ENCODE results near the gene ST8SIA5.

The ST8SIA5 gene

DNA sequence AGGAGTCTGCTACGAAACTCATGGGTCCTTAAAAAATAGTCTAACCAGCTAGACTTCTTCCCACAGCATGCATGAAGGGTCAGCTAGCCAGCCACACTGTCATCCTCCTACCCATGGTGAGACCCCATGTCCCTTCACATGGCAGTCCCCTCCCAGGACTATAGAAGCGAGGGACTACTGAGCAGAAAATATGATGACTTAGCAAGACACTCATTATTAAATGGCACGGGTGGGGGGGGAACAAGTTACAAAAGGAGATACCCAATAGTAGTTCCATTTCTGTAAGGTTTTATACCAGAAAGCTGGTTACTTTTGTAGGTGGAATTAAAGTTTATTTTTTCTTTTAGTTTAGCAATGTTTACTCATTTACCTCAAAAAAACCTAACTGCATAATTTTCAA is 31.5 kb downstream of the ST8SIA5 start (continued):
- TF ChIP-seq, protein P1, sequence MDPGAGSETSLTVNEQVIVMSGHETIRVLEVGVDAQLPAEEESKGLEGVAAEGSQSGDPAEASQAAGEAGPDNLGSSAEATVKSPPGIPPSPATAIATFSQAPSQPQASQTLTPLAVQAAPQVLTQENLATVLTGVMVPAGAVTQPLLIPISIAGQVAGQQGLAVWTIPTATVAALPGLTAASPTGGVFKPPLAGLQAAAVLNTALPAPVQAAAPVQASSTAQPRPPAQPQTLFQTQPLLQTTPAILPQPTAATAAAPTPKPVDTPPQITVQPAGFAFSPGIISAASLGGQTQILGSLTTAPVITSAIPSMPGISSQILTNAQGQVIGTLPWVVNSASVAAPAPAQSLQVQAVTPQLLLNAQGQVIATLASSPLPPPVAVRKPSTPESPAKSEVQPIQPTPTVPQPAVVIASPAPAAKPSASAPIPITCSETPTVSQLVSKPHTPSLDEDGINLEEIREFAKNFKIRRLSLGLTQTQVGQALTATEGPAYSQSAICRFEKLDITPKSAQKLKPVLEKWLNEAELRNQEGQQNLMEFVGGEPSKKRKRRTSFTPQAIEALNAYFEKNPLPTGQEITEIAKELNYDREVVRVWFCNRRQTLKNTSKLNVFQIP (CRISPR knock-in tag; IDR thresholded peaks at IDR 0.05; ENCODE audit: borderline replicate concordance, low read depth), result no peak
- TF ChIP-seq ZFP30 (CRISPR knock-in tag; IDR thresholded peaks at IDR 0.05) (no peak), PPARA (CRISPR knock-in tag; IDR thresholded peaks at IDR 0.05; ENCODE audit: borderline replicate concordance) (no peak), ZC3H10 (CRISPR knock-in tag; IDR thresholded peaks at IDR 0.05) (no peak), ISL1 (CRISPR knock-in tag; IDR thresholded peaks at IDR 0.05) (no peak), SNAI2 (CRISPR knock-in tag; IDR thresholded peaks at IDR 0.05) (no peak), TCF4 (CRISPR knock-in tag; IDR thresholded peaks at IDR 0.05; ENCODE audit: borderline replicate concordance) (no peak), ZFP3 (CRISPR knock-in tag; IDR thresholded peaks at IDR 0.05) (no peak)
- TF ChIP-seq, protein P2, sequence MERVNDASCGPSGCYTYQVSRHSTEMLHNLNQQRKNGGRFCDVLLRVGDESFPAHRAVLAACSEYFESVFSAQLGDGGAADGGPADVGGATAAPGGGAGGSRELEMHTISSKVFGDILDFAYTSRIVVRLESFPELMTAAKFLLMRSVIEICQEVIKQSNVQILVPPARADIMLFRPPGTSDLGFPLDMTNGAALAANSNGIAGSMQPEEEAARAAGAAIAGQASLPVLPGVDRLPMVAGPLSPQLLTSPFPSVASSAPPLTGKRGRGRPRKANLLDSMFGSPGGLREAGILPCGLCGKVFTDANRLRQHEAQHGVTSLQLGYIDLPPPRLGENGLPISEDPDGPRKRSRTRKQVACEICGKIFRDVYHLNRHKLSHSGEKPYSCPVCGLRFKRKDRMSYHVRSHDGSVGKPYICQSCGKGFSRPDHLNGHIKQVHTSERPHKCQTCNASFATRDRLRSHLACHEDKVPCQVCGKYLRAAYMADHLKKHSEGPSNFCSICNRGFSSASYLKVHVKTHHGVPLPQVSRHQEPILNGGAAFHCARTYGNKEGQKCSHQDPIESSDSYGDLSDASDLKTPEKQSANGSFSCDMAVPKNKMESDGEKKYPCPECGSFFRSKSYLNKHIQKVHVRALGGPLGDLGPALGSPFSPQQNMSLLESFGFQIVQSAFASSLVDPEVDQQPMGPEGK (CRISPR knock-in tag; IDR thresholded peaks at IDR 0.05; ENCODE audit: borderline replicate concordance), result no peak

DNA sequence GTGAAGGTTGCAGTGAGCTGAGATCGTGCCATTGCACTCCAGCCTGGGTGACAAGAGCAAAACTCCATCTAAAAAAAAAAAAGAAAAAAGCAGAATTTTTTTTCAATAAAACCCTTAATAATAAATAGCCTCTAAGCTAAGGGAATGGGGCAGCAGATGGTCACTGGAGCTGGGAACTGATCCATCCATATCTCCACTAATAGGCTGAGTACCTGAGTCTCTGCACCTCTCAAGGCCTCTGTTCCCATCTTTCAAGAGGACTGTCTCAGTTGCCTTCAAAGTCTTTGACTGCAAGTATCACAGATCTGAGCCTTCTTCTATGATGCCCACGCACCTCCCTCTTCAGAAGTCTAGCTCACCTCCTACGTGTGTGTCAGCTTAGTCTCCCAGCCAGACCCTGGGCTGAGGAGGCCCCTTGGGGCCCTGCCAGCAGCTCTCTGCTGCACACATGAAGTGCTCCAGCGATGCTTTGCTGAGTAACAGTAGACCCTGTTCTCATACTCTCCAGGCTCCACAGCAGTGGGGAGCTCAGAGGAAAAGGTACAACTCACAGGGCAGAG is 32.9 kb downstream of the ST8SIA5 start:
- ATAC-seq, result no peak
- TF ChIP-seq, protein P3, sequence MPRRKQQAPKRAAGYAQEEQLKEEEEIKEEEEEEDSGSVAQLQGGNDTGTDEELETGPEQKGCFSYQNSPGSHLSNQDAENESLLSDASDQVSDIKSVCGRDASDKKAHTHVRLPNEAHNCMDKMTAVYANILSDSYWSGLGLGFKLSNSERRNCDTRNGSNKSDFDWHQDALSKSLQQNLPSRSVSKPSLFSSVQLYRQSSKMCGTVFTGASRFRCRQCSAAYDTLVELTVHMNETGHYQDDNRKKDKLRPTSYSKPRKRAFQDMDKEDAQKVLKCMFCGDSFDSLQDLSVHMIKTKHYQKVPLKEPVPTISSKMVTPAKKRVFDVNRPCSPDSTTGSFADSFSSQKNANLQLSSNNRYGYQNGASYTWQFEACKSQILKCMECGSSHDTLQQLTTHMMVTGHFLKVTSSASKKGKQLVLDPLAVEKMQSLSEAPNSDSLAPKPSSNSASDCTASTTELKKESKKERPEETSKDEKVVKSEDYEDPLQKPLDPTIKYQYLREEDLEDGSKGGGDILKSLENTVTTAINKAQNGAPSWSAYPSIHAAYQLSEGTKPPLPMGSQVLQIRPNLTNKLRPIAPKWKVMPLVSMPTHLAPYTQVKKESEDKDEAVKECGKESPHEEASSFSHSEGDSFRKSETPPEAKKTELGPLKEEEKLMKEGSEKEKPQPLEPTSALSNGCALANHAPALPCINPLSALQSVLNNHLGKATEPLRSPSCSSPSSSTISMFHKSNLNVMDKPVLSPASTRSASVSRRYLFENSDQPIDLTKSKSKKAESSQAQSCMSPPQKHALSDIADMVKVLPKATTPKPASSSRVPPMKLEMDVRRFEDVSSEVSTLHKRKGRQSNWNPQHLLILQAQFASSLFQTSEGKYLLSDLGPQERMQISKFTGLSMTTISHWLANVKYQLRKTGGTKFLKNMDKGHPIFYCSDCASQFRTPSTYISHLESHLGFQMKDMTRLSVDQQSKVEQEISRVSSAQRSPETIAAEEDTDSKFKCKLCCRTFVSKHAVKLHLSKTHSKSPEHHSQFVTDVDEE (CRISPR knock-in tag; IDR thresholded peaks at IDR 0.05), result no peak
- TF ChIP-seq ZFP30 (CRISPR knock-in tag; IDR thresholded peaks at IDR 0.05) (no peak), CSDC2 (CRISPR knock-in tag; IDR thresholded peaks at IDR 0.05) (no peak), SNAI2 (CRISPR knock-in tag; IDR thresholded peaks at IDR 0.05) (no peak), OSR1 (CRISPR knock-in tag; IDR thresholded peaks at IDR 0.05) (no peak), ZFP3 (CRISPR knock-in tag; IDR thresholded peaks at IDR 0.05) (no peak), ZC3H10 (CRISPR knock-in tag; IDR thresholded peaks at IDR 0.05) (no peak), RARB (CRISPR knock-in tag; IDR thresholded peaks at IDR 0.05) (no peak), BACH2 (CRISPR knock-in tag; IDR thresholded peaks at IDR 0.05; ENCODE audit: borderline replicate concordance) (no peak), TCF4 (CRISPR knock-in tag; IDR thresholded peaks at IDR 0.05; ENCODE audit: borderline replicate concordance) (no peak), ESRRG (CRISPR knock-in tag; IDR thresholded peaks at IDR 0.05) (no peak), GLIS3 (CRISPR knock-in tag; IDR thresholded peaks at IDR 0.05) (no peak), TOX (CRISPR knock-in tag; IDR thresholded peaks at IDR 0.05; ENCODE audit: borderline replicate concordance) (no peak)
- TF ChIP-seq, protein P1 (CRISPR knock-in tag; IDR thresholded peaks at IDR 0.05; ENCODE audit: borderline replicate concordance, low read depth), result no peak
- TF ChIP-seq, protein P4, sequence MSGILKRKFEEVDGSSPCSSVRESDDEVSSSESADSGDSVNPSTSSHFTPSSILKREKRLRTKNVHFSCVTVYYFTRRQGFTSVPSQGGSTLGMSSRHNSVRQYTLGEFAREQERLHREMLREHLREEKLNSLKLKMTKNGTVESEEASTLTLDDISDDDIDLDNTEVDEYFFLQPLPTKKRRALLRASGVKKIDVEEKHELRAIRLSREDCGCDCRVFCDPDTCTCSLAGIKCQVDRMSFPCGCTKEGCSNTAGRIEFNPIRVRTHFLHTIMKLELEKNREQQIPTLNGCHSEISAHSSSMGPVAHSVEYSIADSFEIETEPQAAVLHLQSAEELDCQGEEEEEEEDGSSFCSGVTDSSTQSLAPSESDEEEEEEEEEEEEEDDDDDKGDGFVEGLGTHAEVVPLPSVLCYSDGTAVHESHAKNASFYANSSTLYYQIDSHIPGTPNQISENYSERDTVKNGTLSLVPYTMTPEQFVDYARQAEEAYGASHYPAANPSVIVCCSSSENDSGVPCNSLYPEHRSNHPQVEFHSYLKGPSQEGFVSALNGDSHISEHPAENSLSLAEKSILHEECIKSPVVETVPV (CRISPR knock-in tag; IDR thresholded peaks at IDR 0.05), result no peak

DNA sequence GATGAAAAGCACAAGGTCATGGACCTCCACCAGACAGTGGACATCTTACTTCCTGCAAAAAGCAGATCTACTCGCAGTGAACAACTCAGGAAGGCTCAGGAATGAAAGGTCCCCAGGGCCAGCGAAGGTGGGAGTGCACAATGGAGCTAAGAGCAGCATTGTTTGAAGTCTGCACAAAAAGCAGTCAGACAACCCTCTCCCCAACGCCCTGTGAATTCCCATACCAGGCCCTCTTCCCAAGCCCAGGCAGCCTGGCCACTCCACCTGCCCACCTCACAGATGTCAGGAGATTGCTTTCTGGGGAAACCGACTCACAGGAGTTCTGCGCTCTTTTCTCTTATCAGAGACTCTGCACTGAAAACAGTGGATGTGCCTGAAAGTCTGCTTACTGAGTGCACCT is 34.8 kb downstream of the ST8SIA5 start:
- TF ChIP-seq, protein P5, sequence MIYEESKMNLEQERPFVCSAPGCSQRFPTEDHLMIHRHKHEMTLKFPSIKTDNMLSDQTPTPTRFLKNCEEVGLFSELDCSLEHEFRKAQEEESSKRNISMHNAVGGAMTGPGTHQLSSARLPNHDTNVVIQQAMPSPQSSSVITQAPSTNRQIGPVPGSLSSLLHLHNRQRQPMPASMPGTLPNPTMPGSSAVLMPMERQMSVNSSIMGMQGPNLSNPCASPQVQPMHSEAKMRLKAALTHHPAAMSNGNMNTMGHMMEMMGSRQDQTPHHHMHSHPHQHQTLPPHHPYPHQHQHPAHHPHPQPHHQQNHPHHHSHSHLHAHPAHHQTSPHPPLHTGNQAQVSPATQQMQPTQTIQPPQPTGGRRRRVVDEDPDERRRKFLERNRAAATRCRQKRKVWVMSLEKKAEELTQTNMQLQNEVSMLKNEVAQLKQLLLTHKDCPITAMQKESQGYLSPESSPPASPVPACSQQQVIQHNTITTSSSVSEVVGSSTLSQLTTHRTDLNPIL (CRISPR knock-in tag; IDR thresholded peaks at IDR 0.05; ENCODE audit: low read depth), result no peak
- TF ChIP-seq GLIS3 (CRISPR knock-in tag; IDR thresholded peaks at IDR 0.05), result no peak
- TF ChIP-seq, protein P2 (CRISPR knock-in tag; IDR thresholded peaks at IDR 0.05; ENCODE audit: borderline replicate concordance), result no peak
- TF ChIP-seq SNAI2 (CRISPR knock-in tag; IDR thresholded peaks at IDR 0.05), result no peak
- no peak for TF ChIP-seq RARB (CRISPR knock-in tag; IDR thresholded peaks at IDR 0.05)
- no peak for TF ChIP-seq ZFP30 (CRISPR knock-in tag; IDR thresholded peaks at IDR 0.05)
- no peak for TF ChIP-seq TOX (CRISPR knock-in tag; IDR thresholded peaks at IDR 0.05; ENCODE audit: borderline replicate concordance)
- ATAC-seq, result no peak

All from SK-N-SH treated with all-trans-retinoic acid at 6 μM for 48 hours (cell line).